GM12878 (cell line): ENCODE measurements around the gene LEFTY1. TPM values are rescaled to one million over a fixed set of nuclear protein-coding genes. Genes with fewer than 3 reads are reported as not detected.

Experiments used
- ATAC-seq: fragments of 200-7000 bp; cut with Tn5 transposase; 3 replicates; pipeline ENCODE4 v1.9.1; 2020; ENCODE audit warnings: mild to moderate bottlenecking, moderate library complexity
- BruUV-seq: library from RNA; stranded (reverse); fragments of 400-500 nt; replicated peaks from 2 replicates; lab custom pipeline; 2021; lab: Mats Ljungman, UMichigan
- CTCF ChIA-PET: fragments of 300-600 bp; sonication (Branson Sonifier 250); formaldehyde crosslinking; extraction: SDS; loops from one replicate; lab custom pipeline; 2021; ENCODE audit warnings: inconsistent platforms; lab: Yijun Ruan, JAX
- POLR2A ChIA-PET: fragments of 350-600 bp; formaldehyde crosslinking; extraction: SDS; loops from one replicate; lab custom pipeline; 2021; ENCODE audit warnings: inconsistent platforms; lab: Charles Lee
- RAD21 ChIA-PET: fragments of 300-600 bp; sonication (Branson Sonifier 250); formaldehyde crosslinking; loops from one replicate; lab custom pipeline; 2023; ENCODE audit warnings: antibody characterized with exemption; ENCODE audit not compliant: unreplicated experiment; lab: Charles Lee
- SMC1A ChIA-PET: fragments of 300-600 bp; sonication (Branson Sonifier 250); formaldehyde crosslinking; loops from one replicate; lab custom pipeline; 2023; ENCODE audit not compliant: unreplicated experiment, uncharacterized antibody; lab: Charles Lee
- DNase-seq: peaks from one replicate; pipeline ENCODE4 v3.0.0-alpha.2; 2011; ENCODE audit warnings: low read depth, low spot score
- FAIRE-seq: peaks from 3 replicates; lab custom pipeline; 2011; peaks lifted over from hg19 to GRCh38; lab: Jason Lieb, UNC
- H2AFZ ChIP-seq: 2 replicates; pipeline ENCODE4 v1.6.0; 2011; ENCODE audit warnings: low read depth, low read length, control low read depth; ENCODE audit not compliant: control insufficient read depth
- H3K27ac ChIP-seq: 2 replicates; pipeline ENCODE4 v1.5.1; 2011; ENCODE audit warnings: control low read depth; ENCODE audit not compliant: control insufficient read depth, insufficient read depth
- H3K27me3 ChIP-seq, 2 experiments: replicated peaks in 1 of 2; 2 replicates each; pipeline versions ENCODE4 v1.6.0 to v1.6.1; 2011; ENCODE audit warnings: low read length in 1 of 2; ENCODE audit not compliant: control insufficient read depth in 2 of 2, insufficient read depth in 2 of 2
- H3K36me3 ChIP-seq, 2 experiments: 2 replicates each; pipeline ENCODE4 v1.5.1; 2011; ENCODE audit warnings: low read length in 1 of 2; ENCODE audit not compliant: control insufficient read depth in 2 of 2, insufficient read depth in 2 of 2
- H3K4me1 ChIP-seq: 2 replicates; pipeline ENCODE4 v1.6.1; 2011; ENCODE audit warnings: mild to moderate bottlenecking, low read length, moderate library complexity, mixed read lengths; ENCODE audit not compliant: control insufficient read depth, insufficient read depth
- H3K4me2 ChIP-seq: 2 replicates; pipeline ENCODE4 v1.6.0; 2011; ENCODE audit warnings: control low read depth; ENCODE audit not compliant: control insufficient read depth, insufficient read depth
- H3K4me3 ChIP-seq: fragments of 200-600 bp; sonication (generic); 2 replicates; pipeline ENCODE4 v1.5.1; 2016
- H3K79me2 ChIP-seq: 2 replicates; pipeline ENCODE4 v1.6.0; 2011; ENCODE audit warnings: low read length; ENCODE audit not compliant: control insufficient read depth, insufficient read depth
- H3K9ac ChIP-seq: 2 replicates; pipeline ENCODE4 v1.8.0; 2011; ENCODE audit warnings: low read length, control low read depth, mixed read lengths; ENCODE audit not compliant: control insufficient read depth, insufficient read depth
- H3K9me3 ChIP-seq: replicated peaks from 3 replicates; pipeline ENCODE4 v1.5.1; 2011; ENCODE audit warnings: mild to moderate bottlenecking, low read length; ENCODE audit not compliant: control insufficient read depth, insufficient read depth
- H4K20me1 ChIP-seq: 2 replicates; pipeline ENCODE4 v1.6.0; 2011; ENCODE audit not compliant: control insufficient read depth, insufficient read depth
- ATF3 ChIP-seq: IDR thresholded peaks from 2 replicates; pipeline ENCODE4 v1.6.1; 2011; ENCODE audit warnings: low read depth, mild to moderate bottlenecking, low read length, moderate library complexity, borderline replicate concordance; ENCODE audit errors: extremely low read depth
- ESRRA ChIP-seq: IDR thresholded peaks from 2 replicates; pipeline ENCODE4 v1.6.1; 2012; ENCODE audit warnings: mild to moderate bottlenecking, low read length, improper control_type of control experiment
- IKZF1 ChIP-seq: fragments of 450-650 bp; conservative IDR thresholded peaks from 2 replicates; pipeline ENCODE4 v1.6.1; 2017; ENCODE audit warnings: antibody characterized with exemption, mild to moderate bottlenecking
- IRF4 ChIP-seq: IDR thresholded peaks from 2 replicates; pipeline ENCODE4 v1.6.1; 2011; ENCODE audit warnings: low read depth, low read length
- JUNB ChIP-seq: IDR thresholded peaks from 2 replicates; pipeline ENCODE4 v1.6.1; 2016; ENCODE audit warnings: antibody characterized with exemption, mild to moderate bottlenecking
- JUND ChIP-seq: IDR thresholded peaks from 2 replicates; pipeline ENCODE4 v1.6.1; 2012; ENCODE audit warnings: low read depth, mild to moderate bottlenecking, low read length, improper control_type of control experiment, moderate library complexity
- MEF2B ChIP-seq: fragments of 450-650 bp; IDR thresholded peaks from 2 replicates; pipeline ENCODE4 v1.6.1; 2018; ENCODE audit warnings: mild to moderate bottlenecking, moderate library complexity; ENCODE audit not compliant: partially characterized antibody, poor library complexity, severe bottlenecking
- POLR2AphosphoS5 ChIP-seq: IDR thresholded peaks from 2 replicates; pipeline ENCODE4 v1.6.1; 2011; ENCODE audit warnings: mild to moderate bottlenecking, low read length, inconsistent platforms
- RCOR1 ChIP-seq: conservative IDR thresholded peaks from 2 replicates; pipeline ENCODE4 v1.6.1; 2012; ENCODE audit warnings: low read depth, low read length, improper control_type of control experiment
- RUNX3 ChIP-seq: IDR thresholded peaks from 2 replicates; pipeline ENCODE4 v1.6.1; 2012; ENCODE audit warnings: low read length, inconsistent platforms
- SMAD1 ChIP-seq: fragments of 450-650 bp; IDR thresholded peaks from 2 replicates; pipeline ENCODE4 v1.6.1; 2018; ENCODE audit warnings: mild to moderate bottlenecking, low read depth; ENCODE audit not compliant: partially characterized antibody
- TBL1XR1 ChIP-seq: IDR thresholded peaks from 2 replicates; pipeline ENCODE4 v1.6.1; 2012; ENCODE audit warnings: low read depth, low read length, improper control_type of control experiment
- ZNF687 ChIP-seq: fragments of 450-650 bp; IDR thresholded peaks from 2 replicates; pipeline ENCODE4 v1.6.1; 2017; ENCODE audit warnings: mild to moderate bottlenecking, moderate library complexity
- WGBS: methylation state at CpG from one replicate; pipeline ENCODE4 v1.1.6; 2016; ENCODE audit warnings: low lambda C conversion rate; ENCODE audit not compliant: insufficient replicate concordance, insufficient coverage; ENCODE audit errors: missing lambda C conversion rate; 5-methylcytosine and 5-hydroxymethylcytosine counted together
- in situ Hi-C: fragments of 300-500 bp; cut with MboI; formaldehyde crosslinking; loops from 9 replicates; pipeline ENCODE4 v1.14.3; 2018; ENCODE audit warnings: mixed read lengths
- intact Hi-C: fragments of 100-400 bp; cut with micrococcal nuclease; formaldehyde crosslinking; loops from one replicate; pipeline ENCODE4 v1.14.2; 2022; ENCODE audit not compliant: unreplicated experiment
- polyA plus RNA-seq, 11 experiments: library from polyadenylated mRNA; depleted of rRNA in 4 of 11; unstranded in 6 of 11; stranded (reverse) in 5 of 11; fragments of >200 nt; fragmentation: Nextera tagmentation in 4 of 11; fragmentation: Illumina TruSeq in 1 of 11; extraction: Ambion mirVana in 4 of 11; extraction: Trizol in 1 of 11; gene quantifications; 1 replicate in 1 of 11; 2 replicates in 10 of 11; pipeline versions ENCODE4 v1.2.1 to v1.2.3, GENCODE V29; 2011 to 2016; ENCODE audit warnings: inconsistent platforms in 2 of 11, missing spikeins in 2 of 11, low read depth in 1 of 11
- total RNA-seq, 4 experiments: library from RNA; depleted of rRNA in 3 of 4; stranded (reverse); fragments of >200 nt in 3 of 4; fragmentation: Illumina TruSeq in 1 of 4; extraction: Trizol in 1 of 4; gene quantifications; 2 replicates each; pipeline versions ENCODE4 v1.2.1 to v1.2.3, GENCODE V29; 2013 to 2021
- TF ChIP-seq, protein P1 (sequence below): IDR thresholded peaks from 2 replicates; pipeline ENCODE4 v1.6.1; 2011; ENCODE audit warnings: borderline replicate concordance, low read depth, mild to moderate bottlenecking, moderate library complexity, low read length; ENCODE audit not compliant: insufficient read depth, poor library complexity, severe bottlenecking

The LEFTY1 gene
- total and polyA plus RNA-seq, 10 of the 15 experiments (the other 5 are each of a cell fraction or from before 2014, with no cell fraction given): 0.06 TPM; not detected in 8

GRCh38 chr1:225848030-225848955 is 40.7 kb downstream of the LEFTY1 start:
- ATAC-seq: peak; percentile 71
- Histone ChIP-seq H3K27ac (peak overlapping the region; percentile 77), H3K4me2 (peak overlapping the region; percentile 89), H3K79me2 (no peaks in the 10 kb centered on the region), H3K9me3 (no peaks in the 10 kb centered on the region), H3K4me1 (peaks cover 53% of the 10 kb centered on the region), H4K20me1 (no peaks in the 10 kb centered on the region), H3K9ac (peak overlapping the region; percentile 59), H3K4me3 (peak overlapping the region; percentile 47; the same call in 1 of the 2 replicates), H3K27me3 (no peaks in the 10 kb centered on the region), H2AFZ (peak overlapping the region; percentile 54), H3K36me3 (peaks cover 2 to 10% of the 10 kb centered on the region in 2 experiments; a peak in 2 of 4 replicates)
- SMC1A ChIA-PET: interaction anchor here (0.6 to 3.2 kb wide), 3 partner anchors 34 to 987 kb away, joined by 3 to 9 read pairs (median 4); partner anchors contain the start of gene TMEM63A
- CTCF ChIA-PET: no interaction called here
- 35% methylated on average over 16 of the region's 16 CpGs for WGBS
- FAIRE-seq: peak; percentile 89
- BruUV-seq: no TSS peak
- RAD21 ChIA-PET: interaction anchor here (1.0 to 2.9 kb wide), 5 partner anchors 30 to 367 kb away, joined by 3 to 13 read pairs (median 4); partner anchors contain the start of genes SRP9 and TMEM63A
- POLR2A ChIA-PET: interaction anchor here (0.5 to 2.0 kb wide), 2 partner anchors 34 to 60 kb away, joined by 4 to 8 read pairs; partner anchors contain the start of gene TMEM63A
- DNase-seq: peak; percentile 51
- intact Hi-C loops: loop anchor here (1.0 to 10.0 kb wide), 3 partner anchors 71 to 373 kb away; partner anchors contain the start of gene SRP9
- in situ Hi-C loops: no loop called here
- peak; percentile 51; the same call in 1 of the 2 replicates for TF ChIP-seq IKZF1
- TF ChIP-seq IRF4: peak; percentile 85
- no peak for TF ChIP-seq POLR2AphosphoS5
- TF ChIP-seq JUND: no peak
- TF ChIP-seq, protein P1, sequence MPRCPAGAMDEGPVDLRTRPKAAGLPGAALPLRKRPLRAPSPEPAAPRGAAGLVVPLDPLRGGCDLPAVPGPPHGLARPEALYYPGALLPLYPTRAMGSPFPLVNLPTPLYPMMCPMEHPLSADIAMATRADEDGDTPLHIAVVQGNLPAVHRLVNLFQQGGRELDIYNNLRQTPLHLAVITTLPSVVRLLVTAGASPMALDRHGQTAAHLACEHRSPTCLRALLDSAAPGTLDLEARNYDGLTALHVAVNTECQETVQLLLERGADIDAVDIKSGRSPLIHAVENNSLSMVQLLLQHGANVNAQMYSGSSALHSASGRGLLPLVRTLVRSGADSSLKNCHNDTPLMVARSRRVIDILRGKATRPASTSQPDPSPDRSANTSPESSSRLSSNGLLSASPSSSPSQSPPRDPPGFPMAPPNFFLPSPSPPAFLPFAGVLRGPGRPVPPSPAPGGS: no peak
- TF ChIP-seq SMAD1: no peak
- TF ChIP-seq ATF3: no peak
- TF ChIP-seq JUNB: no peak
- peak; percentile 35; the same call in 1 of the 2 replicates for TF ChIP-seq RUNX3
- no peak for TF ChIP-seq ESRRA
- no peak for TF ChIP-seq TBL1XR1
- peak; percentile 58 for TF ChIP-seq MEF2B
- TF ChIP-seq RCOR1: no peak
- peak; percentile 87 for TF ChIP-seq ZNF687
